ENCODE measurements around the gene SEC24D.

SEC24D gene

DNA sequence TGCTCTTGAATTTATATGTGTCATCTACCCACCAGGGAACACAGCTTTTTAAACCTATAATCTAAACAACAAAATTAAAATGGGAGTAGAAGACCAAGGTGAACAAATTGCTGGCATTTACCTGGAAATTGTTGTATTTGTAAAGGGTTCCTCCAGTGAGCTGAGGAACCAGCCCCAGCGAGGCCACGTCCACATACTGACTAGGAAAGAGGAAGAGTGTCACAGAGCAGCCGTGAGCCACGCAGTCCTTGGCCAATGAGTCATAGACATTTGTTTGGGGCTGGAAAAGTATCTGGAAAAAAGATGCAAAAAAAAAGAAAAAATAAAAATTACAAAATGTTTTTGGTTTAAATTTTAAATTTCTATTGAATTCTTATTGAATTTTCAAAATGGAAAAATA is 92.1 kb downstream of the SEC24D start:
- ChIA-PET CTCF (no interaction called here), POLR2A (ENCODE audit: low non-redundant PET) (no interaction called here)
- no peak overlapping the region for H3K27ac ChIP-seq
- no peak for DNase-seq (ENCODE audit: low spot score)
- TF ChIP-seq, protein P1, sequence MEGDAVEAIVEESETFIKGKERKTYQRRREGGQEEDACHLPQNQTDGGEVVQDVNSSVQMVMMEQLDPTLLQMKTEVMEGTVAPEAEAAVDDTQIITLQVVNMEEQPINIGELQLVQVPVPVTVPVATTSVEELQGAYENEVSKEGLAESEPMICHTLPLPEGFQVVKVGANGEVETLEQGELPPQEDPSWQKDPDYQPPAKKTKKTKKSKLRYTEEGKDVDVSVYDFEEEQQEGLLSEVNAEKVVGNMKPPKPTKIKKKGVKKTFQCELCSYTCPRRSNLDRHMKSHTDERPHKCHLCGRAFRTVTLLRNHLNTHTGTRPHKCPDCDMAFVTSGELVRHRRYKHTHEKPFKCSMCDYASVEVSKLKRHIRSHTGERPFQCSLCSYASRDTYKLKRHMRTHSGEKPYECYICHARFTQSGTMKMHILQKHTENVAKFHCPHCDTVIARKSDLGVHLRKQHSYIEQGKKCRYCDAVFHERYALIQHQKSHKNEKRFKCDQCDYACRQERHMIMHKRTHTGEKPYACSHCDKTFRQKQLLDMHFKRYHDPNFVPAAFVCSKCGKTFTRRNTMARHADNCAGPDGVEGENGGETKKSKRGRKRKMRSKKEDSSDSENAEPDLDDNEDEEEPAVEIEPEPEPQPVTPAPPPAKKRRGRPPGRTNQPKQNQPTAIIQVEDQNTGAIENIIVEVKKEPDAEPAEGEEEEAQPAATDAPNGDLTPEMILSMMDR (conservative IDR thresholded peaks at IDR 0.05; ENCODE audit: low read depth) = no peak

DNA sequence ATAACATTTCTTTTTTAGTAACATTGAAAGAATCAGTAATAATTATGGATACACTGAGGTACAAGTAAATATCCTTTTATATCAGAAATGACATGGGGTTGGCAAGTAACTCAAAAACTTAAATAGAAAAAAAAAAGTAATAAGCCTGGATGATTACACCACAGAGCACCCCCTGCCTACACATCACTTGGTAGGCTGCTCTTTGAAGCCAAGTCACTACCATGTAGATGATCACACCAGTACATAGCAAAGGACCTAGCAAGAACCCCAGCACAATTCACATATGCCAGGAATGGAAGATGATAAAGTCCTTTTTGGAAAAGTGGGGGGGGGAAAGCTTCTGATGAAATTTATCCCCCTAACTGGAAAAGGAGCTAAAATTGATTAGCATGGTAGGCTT is 93.9 kb downstream of the SEC24D start:
- ChIA-PET POLR2A (ENCODE audit: low non-redundant PET) (no interaction called here), CTCF (interaction anchor here (0.6 to 1.2 kb wide), 3 partner anchors 123 to 1261 kb away, joined by 3 to 4 read pairs (median 4); partner anchors contain the start of gene SYNPO2)
- no peak for DNase-seq (ENCODE audit: low spot score)
- no peak overlapping the region for H3K27ac ChIP-seq
- TF ChIP-seq, protein P1 (conservative IDR thresholded peaks at IDR 0.05; ENCODE audit: low read depth) = no peak

DNA sequence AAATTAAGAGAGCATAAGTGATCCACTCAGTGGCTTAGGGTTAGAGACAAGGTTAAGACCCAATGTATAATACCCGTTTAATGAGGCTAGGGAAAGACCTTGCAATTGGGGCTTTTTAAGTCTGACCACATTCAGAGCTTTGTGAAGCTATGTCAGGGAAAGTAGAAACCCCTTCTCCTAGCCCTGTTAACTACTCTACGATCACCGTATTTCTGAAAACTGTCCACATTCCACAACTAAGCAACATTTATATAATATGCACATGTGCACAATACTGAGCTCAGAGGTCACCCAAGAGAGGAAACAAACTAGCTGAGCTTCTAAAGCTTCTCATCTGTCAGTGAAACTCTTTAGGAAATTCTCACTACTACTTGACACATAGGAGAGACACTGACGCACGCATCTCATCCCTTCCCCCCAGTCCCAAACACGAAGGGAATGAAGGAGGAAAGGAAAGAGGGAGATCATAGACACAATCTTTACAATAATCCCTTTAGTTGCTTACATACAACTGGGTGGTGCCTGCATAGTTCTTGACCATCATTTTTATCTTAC is 94.5 kb downstream of the SEC24D start:
- ChIA-PET POLR2A (ENCODE audit: low non-redundant PET) (no interaction called here), CTCF (interaction anchor here (0.6 to 1.2 kb wide), 6 partner anchors 124 to 1261 kb away, joined by 3 to 4 read pairs (median 3); partner anchors contain the start of gene SYNPO2)
- no peak for DNase-seq (ENCODE audit: low spot score)
- no peak overlapping the region for H3K27ac ChIP-seq
- TF ChIP-seq, protein P1 (conservative IDR thresholded peaks at IDR 0.05; ENCODE audit: low read depth) = no peak

DNA sequence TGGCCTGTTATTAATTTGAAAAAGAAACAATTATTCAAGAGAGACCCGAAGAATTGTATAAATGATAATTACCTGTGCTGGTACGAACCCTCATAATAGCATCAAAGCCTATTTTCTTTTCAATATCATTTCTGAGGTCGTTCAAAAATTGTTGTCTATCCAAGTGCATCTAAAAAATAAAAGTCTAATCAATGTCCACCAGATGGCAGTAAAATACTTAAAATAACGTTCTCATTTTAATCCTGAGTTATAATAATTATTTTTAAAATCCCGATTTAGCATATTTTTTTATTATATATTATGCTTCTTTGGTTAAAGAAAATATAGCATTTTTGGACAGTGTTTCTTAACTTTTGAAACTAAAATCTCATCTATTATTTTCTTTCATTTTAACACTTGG is 95.1 kb downstream of the SEC24D start:
- H3K27ac ChIP-seq = no peak overlapping the region
- TF ChIP-seq, protein P1 (conservative IDR thresholded peaks at IDR 0.05; ENCODE audit: low read depth) = 0 out of 2 replicates have a peak, but pooled peaks have one; percentile 40
- ChIA-PET CTCF (interaction anchor here (0.6 to 1.2 kb wide), 4 partner anchors 124 to 889 kb away, joined by 3 to 4 read pairs (median 3); partner anchors contain the start of gene SYNPO2), POLR2A (ENCODE audit: low non-redundant PET) (no interaction called here)
- peak; percentile 8 for DNase-seq (ENCODE audit: low spot score)

DNA sequence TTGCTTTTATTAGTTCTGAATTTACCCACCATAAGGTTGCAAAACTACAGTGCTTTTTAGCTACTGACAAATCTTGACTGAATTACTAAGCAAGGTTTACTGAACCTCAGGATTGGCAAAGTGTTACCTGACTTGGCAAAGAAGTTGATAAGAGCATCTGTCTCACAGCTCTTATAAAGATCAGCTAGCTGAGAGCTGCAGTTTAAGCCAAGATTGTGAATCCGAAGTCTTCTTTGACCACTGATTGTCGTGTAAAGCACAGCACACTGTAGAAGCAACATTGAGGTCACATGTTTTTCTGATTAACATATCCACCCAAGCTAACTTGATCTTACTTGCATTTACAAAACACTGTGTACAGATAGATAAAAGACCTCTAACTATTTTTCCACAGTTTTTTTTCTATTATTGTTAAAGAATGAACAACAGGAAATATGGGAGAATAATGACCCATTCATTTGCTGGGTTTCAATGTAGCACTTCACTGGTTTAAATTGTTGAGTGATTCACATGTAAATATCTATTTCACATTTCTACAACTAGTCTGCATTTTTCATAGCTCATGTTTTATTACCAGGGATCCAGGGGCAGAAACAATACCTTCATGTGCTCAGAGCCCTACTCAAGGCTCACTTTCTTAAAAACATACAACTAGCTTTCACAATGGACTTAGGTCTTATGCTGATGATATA is 96.8 kb downstream of the SEC24D start:
- no peak overlapping the region for H3K27ac ChIP-seq
- POLR2A ChIA-PET (ENCODE audit: low non-redundant PET) = no interaction called here
- TF ChIP-seq, protein P1 (conservative IDR thresholded peaks at IDR 0.05; ENCODE audit: low read depth) = no peak

DNA sequence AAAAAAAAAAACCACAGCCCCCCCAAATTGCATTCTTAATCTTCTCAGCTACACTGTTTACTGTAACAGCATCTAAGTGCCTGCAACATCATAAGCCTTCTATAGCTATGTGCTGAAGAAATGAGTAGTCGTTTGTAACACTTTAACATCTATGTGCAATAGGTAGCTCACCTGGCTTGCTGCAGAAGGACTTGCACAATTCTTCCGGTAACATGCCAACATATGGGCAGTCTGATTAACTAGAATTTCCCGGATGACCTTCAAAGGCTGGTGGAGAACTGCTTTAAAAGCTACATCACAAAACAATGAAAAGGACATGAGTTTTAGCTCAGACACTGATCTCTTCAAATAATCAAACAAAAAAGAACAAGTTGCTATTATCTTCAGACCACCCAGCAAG is 97.8 kb downstream of the SEC24D start:
- CTCF ChIA-PET = interaction anchor here (1.1 kb wide), 1 partner anchor 127 kb away, joined by 3 read pairs; no protein-coding TSS in a partner anchor
- no peak overlapping the region for H3K27ac ChIP-seq
- POLR2A ChIA-PET (ENCODE audit: low non-redundant PET) = no interaction called here
- TF ChIP-seq, protein P1 (conservative IDR thresholded peaks at IDR 0.05; ENCODE audit: low read depth) = no peak
- DNase-seq (ENCODE audit: low spot score) = no peak

More for the DNA sequence above, 96.8 kb downstream of the SEC24D start:
- no peak for DNase-seq (ENCODE audit: low spot score)
- CTCF ChIA-PET = interaction anchor here (0.5 to 0.6 kb wide), 3 partner anchors 16 to 153 kb away, joined by 3 to 5 read pairs (median 3); no protein-coding TSS in a partner anchor
